Measurements from ENCODE around the gene LRP5.

- TF ChIP-seq TAF1 (IDR thresholded peaks at IDR 0.05; ENCODE audit: control insufficient read depth, extremely low read depth, insufficient read depth, low read length, severe bottlenecking) (no peak), GABPA (tag; conservative IDR thresholded peaks at IDR 0.05; ENCODE audit: low read depth) (no peak), ZNF830 (CRISPR knock-in tag; IDR thresholded peaks at IDR 0.05) (no peak), SMARCB1 (IDR thresholded peaks at IDR 0.05; ENCODE audit: insufficient read length, low read depth) (no peak), NFE2L1 (tag; IDR thresholded peaks at IDR 0.05; ENCODE audit: borderline replicate concordance, low read depth) (no peak), STAT6 (CRISPR knock-in tag; IDR thresholded peaks at IDR 0.05) (no peak), SRSF3 (IDR thresholded peaks at IDR 0.05; ENCODE audit: insufficient read depth, low read length) (no peak), POLR2A (conservative IDR thresholded peaks at IDR 0.05) (no peak), CTCF (IDR thresholded peaks at IDR 0.05 in 2 of 3, conservative IDR thresholded peaks at IDR 0.05 in 1 of 3; ENCODE audit: insufficient read depth in 2 of 3, low read depth in 1 of 3, low read length in 3 of 3) (no peak), PRPF4 (IDR thresholded peaks at IDR 0.05; ENCODE audit: insufficient read depth, low read depth, low read length, poor library complexity, severe bottlenecking) (no peak), NCOA2 (IDR thresholded peaks at IDR 0.05; ENCODE audit: partially characterized antibody in 2 of 2) (no peak), JUN (IDR thresholded peaks at IDR 0.05; ENCODE audit: borderline replicate concordance, low read depth, low read length) (no peak), JUN (CRISPR knock-in tag; IDR thresholded peaks at IDR 0.05; ENCODE audit: borderline replicate concordance) (no peak), MAFF (IDR thresholded peaks at IDR 0.05; ENCODE audit: low read length) (no peak), EGR1 (conservative IDR thresholded peaks at IDR 0.05) (no peak)
These were observed 25.0 kb upstream of the LRP5 start for GRCh38 chr11:68287419-68287818.

Measured in K562 (cell line).